Endometrium (tissue), 2 donors: Measurements from ENCODE around the gene LMF1.

Source experiments
- FAIRE-seq: peaks from 2 replicates; lab custom pipeline; 2012; peaks lifted over from hg19 to GRCh38; lab: Jason Lieb, UNC
- donor health status: control.
- donor health status: control.

The LMF1 gene

GRCh38 chr16:984736-985636, 14.2 kb upstream of the LMF1 start:
- no peak for FAIRE-seq

GRCh38 chr16:984121-984694, 13.4 kb upstream of the LMF1 start:
- no peak for FAIRE-seq

GRCh38 chr16:983044-984030, 12.6 kb upstream of the LMF1 start:
- FAIRE-seq: no peak

- no peak for FAIRE-seq
Measured at GRCh38 chr16:982145-983043, 11.6 kb upstream of the LMF1 start.

GRCh38 chr16:981695-982144, 10.9 kb upstream of the LMF1 start, which contains the start of gene SOX8:
TSS of gene SOX8 (plus strand) at chr16:981770. CDS start at chr16:981923, 153 bp downstream.
- FAIRE-seq: no peak

- no peak for FAIRE-seq
Measured at GRCh38 chr16:980595-980854, 9.7 kb upstream of the LMF1 start.

- no peak for FAIRE-seq
Measured at GRCh38 chr16:979859-980594, 9.2 kb upstream of the LMF1 start.

GRCh38 chr16:979147-979546, 8.4 kb upstream of the LMF1 start:
- FAIRE-seq: no peak

GRCh38 chr16:978403-978802, 7.6 kb upstream of the LMF1 start:
- no peak for FAIRE-seq

GRCh38 chr16:977896-978295, 7.1 kb upstream of the LMF1 start:
- FAIRE-seq: no peak

- no peak for FAIRE-seq
Measured at GRCh38 chr16:977081-977701, 6.4 kb upstream of the LMF1 start.

- FAIRE-seq: no peak
Measured at GRCh38 chr16:976389-976931, 5.7 kb upstream of the LMF1 start.

- no peak for FAIRE-seq
Measured at GRCh38 chr16:975291-975690, 4.5 kb upstream of the LMF1 start.

GRCh38 chr16:974611-975261, 4.0 kb upstream of the LMF1 start:
- FAIRE-seq: no peak

- no peak for FAIRE-seq
Measured at GRCh38 chr16:974001-974601, 3.3 kb upstream of the LMF1 start.

- FAIRE-seq: no peak
Measured at GRCh38 chr16:973366-973765, 2.6 kb upstream of the LMF1 start.

- FAIRE-seq: no peak
Measured at GRCh38 chr16:972316-973002, 1.7 kb upstream of the LMF1 start.

GRCh38 chr16:971981-972315, 1.2 kb upstream of the LMF1 start:
- FAIRE-seq: no peak

GRCh38 chr16:971582-971905, 760 bp upstream of the LMF1 start:
- FAIRE-seq: no peak
